H1 (cell line): ENCODE results near the gene MCUB. TPM values are rescaled to one million over a fixed set of nuclear protein-coding genes. Genes with fewer than 3 reads are reported as not detected.

Source experiments
- CTCF ChIA-PET: fragments of 300-600 bp; sonication (Branson Sonifier 250); formaldehyde crosslinking; loops from one replicate; lab custom pipeline; 2021; ENCODE audit not compliant: partially characterized antibody; lab: Charles Lee
- POLR2A ChIA-PET: fragments of 300-600 bp; sonication (Branson Sonifier 250); formaldehyde crosslinking; loops from one replicate; lab custom pipeline; 2021; ENCODE audit warnings: inconsistent platforms; ENCODE audit not compliant: partially characterized antibody; lab: Charles Lee
- DNase-seq, 2 experiments: peaks; one replicate each; pipeline versions ENCODE4 v3.0.0 to v3.0.0-alpha.2; 2010 to 2022; ENCODE audit warnings: low spot score in 2 of 2, low read depth in 1 of 2, mixed read lengths in 1 of 2
- FAIRE-seq: peaks from 2 replicates; lab custom pipeline; 2011; peaks lifted over from hg19 to GRCh38; lab: Jason Lieb, UNC
- H2AFZ ChIP-seq: 2 replicates; pipeline ENCODE4 v1.8.1; 2012; ENCODE audit warnings: low read length, inconsistent platforms
- H2AK5ac ChIP-seq: 2 replicates; pipeline ENCODE4 v1.6.1; 2013; ENCODE audit warnings: low read depth, low read length
- H2BK120ac ChIP-seq: replicated peaks from 2 replicates; pipeline ENCODE3; 2013; ENCODE audit warnings: low read depth, low read length, inconsistent platforms
- H2BK12ac ChIP-seq: 2 replicates; pipeline ENCODE4 v1.6.1; 2013; ENCODE audit warnings: low read depth, low read length
- H2BK15ac ChIP-seq: 2 replicates; pipeline ENCODE4 v1.6.1; 2013; ENCODE audit warnings: low read length
- H2BK20ac ChIP-seq: 2 replicates; pipeline ENCODE4 v1.6.1; 2013; ENCODE audit warnings: low read length
- H2BK5ac ChIP-seq: 2 replicates; pipeline ENCODE4 v1.6.1; 2013; ENCODE audit warnings: low read depth, low read length
- H3K14ac ChIP-seq: 2 replicates; pipeline ENCODE4 v1.6.1; 2013; ENCODE audit warnings: inconsistent platforms; ENCODE audit not compliant: insufficient read length
- H3K18ac ChIP-seq: 2 replicates; pipeline ENCODE4 v1.6.1; 2013; ENCODE audit warnings: low read length; ENCODE audit errors: extremely low read depth
- H3K23ac ChIP-seq: 2 replicates; pipeline ENCODE4 v1.6.1; 2013; ENCODE audit warnings: inconsistent platforms; ENCODE audit not compliant: insufficient read length
- H3K23me2 ChIP-seq: 2 replicates; pipeline ENCODE4 v1.6.1; 2013; ENCODE audit warnings: low read depth, low read length
- H3K27ac ChIP-seq: 2 replicates; pipeline ENCODE4 v1.6.1; 2011; ENCODE audit warnings: low read depth, low read length, inconsistent platforms
- H3K27me3 ChIP-seq, 4 experiments: replicated peaks in 1 of 4; 1 replicate in 1 of 4; 2 replicates in 3 of 4; pipeline versions ENCODE4 v1.6.1 to v1.8.1; 2011 to 2013; ENCODE audit warnings: low read length in 3 of 4, mild to moderate bottlenecking in 3 of 4, inconsistent platforms in 2 of 4, mixed read lengths in 2 of 4, moderate library complexity in 1 of 4; ENCODE audit not compliant: control insufficient read depth in 3 of 4, insufficient read depth in 3 of 4; ENCODE audit errors: extremely low read depth in 1 of 4
- H3K36me3 ChIP-seq, 4 experiments: 2 replicates each; pipeline versions ENCODE4 v1.6.1 to v1.8.1; 2011 to 2013; ENCODE audit warnings: mild to moderate bottlenecking in 4 of 4, low read length in 3 of 4, moderate library complexity in 2 of 4, control low read depth in 1 of 4, inconsistent platforms in 1 of 4; ENCODE audit not compliant: insufficient read depth in 4 of 4, control insufficient read depth in 2 of 4
- H3K4ac ChIP-seq: replicated peaks from 2 replicates; pipeline ENCODE3; 2013; ENCODE audit warnings: low read length, low read depth, mixed read lengths, inconsistent platforms; ENCODE audit not compliant: insufficient read length
- H3K4me1 ChIP-seq, 4 experiments: replicated peaks in 1 of 4; 1 replicate in 1 of 4; 2 replicates in 3 of 4; pipeline versions ENCODE4 v1.6.1 to v1.8.1; 2011 to 2013; ENCODE audit warnings: low read length in 3 of 4, inconsistent platforms in 2 of 4, mixed read lengths in 1 of 4; ENCODE audit not compliant: insufficient read depth in 4 of 4, control insufficient read depth in 3 of 4
- H3K4me2 ChIP-seq, 2 experiments: 2 replicates each; pipeline versions ENCODE4 v1.6.1 to v1.8.1; 2011 to 2013; ENCODE audit warnings: low read depth in 2 of 2, low read length in 2 of 2, control low read depth in 1 of 2, inconsistent platforms in 1 of 2, mild to moderate bottlenecking in 1 of 2; ENCODE audit not compliant: insufficient read depth in 1 of 2
- H3K4me3 ChIP-seq, 4 experiments: fragments of 200-600, 300-600 bp in 1 of 4; sonication (generic), shearing (Covaris generic), sonication (Bioruptor Twin) in 1 of 4; 2 replicates each; pipeline versions ENCODE4 v1.5.1 to v1.8.1; 2011 to 2016; ENCODE audit warnings: low read length in 4 of 4, low read depth in 3 of 4, control low read depth in 2 of 4, inconsistent platforms in 2 of 4, mild to moderate bottlenecking in 2 of 4, mixed read lengths in 1 of 4, moderate library complexity in 1 of 4; ENCODE audit not compliant: insufficient read depth in 2 of 4; ENCODE audit errors: extremely low read depth in 1 of 4
- H3K56ac ChIP-seq: replicated peaks from 2 replicates; pipeline ENCODE3; 2013; ENCODE audit warnings: low read depth, mild to moderate bottlenecking, mixed read lengths, low read length, inconsistent platforms; ENCODE audit not compliant: insufficient read length
- H3K79me1 ChIP-seq: 2 replicates; pipeline ENCODE4 v1.6.1; 2013; ENCODE audit warnings: low read depth, low read length, control low read depth
- H3K79me2 ChIP-seq, 2 experiments: 2 replicates each; pipeline versions ENCODE4 v1.6.1 to v1.8.1; 2012 to 2013; ENCODE audit warnings: low read length in 2 of 2, mild to moderate bottlenecking in 2 of 2, inconsistent platforms in 1 of 2; ENCODE audit not compliant: insufficient read depth in 2 of 2, control insufficient read depth in 1 of 2
- H3K9ac ChIP-seq, 4 experiments: replicated peaks in 1 of 4; 1 replicate in 1 of 4; 2 replicates in 3 of 4; pipeline versions ENCODE4 v1.6.1 to v1.8.1; 2011 to 2013; ENCODE audit warnings: low read depth in 3 of 4, low read length in 3 of 4, control low read depth in 2 of 4, mild to moderate bottlenecking in 2 of 4, moderate library complexity in 2 of 4, inconsistent platforms in 1 of 4; ENCODE audit errors: extremely low read depth in 1 of 4
- H3K9me3 ChIP-seq, 2 experiments: 2 replicates each; pipeline versions ENCODE4 v1.6.1 to v1.8.1; 2012 to 2013; ENCODE audit warnings: mild to moderate bottlenecking in 2 of 2, moderate library complexity in 2 of 2, control low read depth in 1 of 2, inconsistent platforms in 1 of 2, low read depth in 1 of 2, low read length in 1 of 2, mixed read lengths in 1 of 2; ENCODE audit not compliant: insufficient read depth in 2 of 2
- H4K20me1 ChIP-seq, 2 experiments: replicated peaks in 1 of 2; 2 replicates each; pipeline versions ENCODE3 to v1.8.1; 2011 to 2013; ENCODE audit warnings: inconsistent platforms in 2 of 2, low read length in 2 of 2, mild to moderate bottlenecking in 1 of 2; ENCODE audit not compliant: insufficient read depth in 2 of 2, control insufficient read depth in 1 of 2
- H4K5ac ChIP-seq: 2 replicates; pipeline ENCODE4 v1.6.1; 2013; ENCODE audit warnings: low read length, low read depth, mixed read lengths, inconsistent platforms; ENCODE audit not compliant: insufficient read length
- H4K8ac ChIP-seq: 2 replicates; pipeline ENCODE4 v1.8.0; 2013; ENCODE audit warnings: mild to moderate bottlenecking, moderate library complexity, low read length, inconsistent platforms; ENCODE audit not compliant: insufficient read depth; ENCODE audit errors: extremely low read depth
- H4K91ac ChIP-seq: replicated peaks from 2 replicates; pipeline ENCODE3; 2013; ENCODE audit warnings: low read length, mixed read lengths, inconsistent platforms; ENCODE audit not compliant: insufficient read length
- FOSL1 ChIP-seq: IDR thresholded peaks from 2 replicates; pipeline ENCODE4 v1.6.1; 2011; ENCODE audit warnings: mild to moderate bottlenecking, low read depth, low read length, moderate library complexity; ENCODE audit not compliant: insufficient read depth
- JUN ChIP-seq: IDR thresholded peaks from 2 replicates; pipeline ENCODE4 v1.6.1; 2011; ENCODE audit warnings: low read depth, mild to moderate bottlenecking, improper control_type of control experiment, low read length
- NRF1 ChIP-seq: IDR thresholded peaks from 2 replicates; pipeline ENCODE4 v1.6.1; 2011; ENCODE audit warnings: mild to moderate bottlenecking, low read depth, low read length, improper control_type of control experiment
- PHF8 ChIP-seq: fragments of 200-600 bp; sonication (generic); conservative IDR thresholded peaks from 2 replicates; pipeline ENCODE4 v1.7.1; 2012; ENCODE audit warnings: low read depth, mild to moderate bottlenecking, inconsistent platforms, low read length, moderate library complexity
- RAD21 ChIP-seq, 2 experiments: IDR thresholded peaks in 1 of 2; conservative IDR thresholded peaks in 1 of 2; 2 replicates each; pipeline ENCODE4 v1.6.1; 2011; ENCODE audit warnings: low read depth in 2 of 2, low read length in 2 of 2, improper control_type of control experiment in 1 of 2, inconsistent platforms in 1 of 2, mild to moderate bottlenecking in 1 of 2, moderate library complexity in 1 of 2
- SAP30 ChIP-seq: fragments of 300-600 bp; sonication (generic); IDR thresholded peaks from 2 replicates; pipeline ENCODE4 v1.7.1; 2012; ENCODE audit warnings: low read length, moderate library complexity, mild to moderate bottlenecking, inconsistent platforms; ENCODE audit not compliant: insufficient read depth, insufficient replicate concordance
- SIX5 ChIP-seq: IDR thresholded peaks from 2 replicates; pipeline ENCODE4 v1.6.1; 2011; ENCODE audit warnings: mild to moderate bottlenecking, low read depth, low read length
- SP1 ChIP-seq: IDR thresholded peaks from 2 replicates; pipeline ENCODE4 v1.6.1; 2011; ENCODE audit warnings: low read depth, low read length
- TAF1 ChIP-seq: IDR thresholded peaks from 2 replicates; pipeline ENCODE4 v1.6.1; 2011; ENCODE audit warnings: mild to moderate bottlenecking, low read depth, low read length
- TCF12 ChIP-seq: IDR thresholded peaks from 2 replicates; pipeline ENCODE4 v1.6.1; 2011; ENCODE audit warnings: low read depth, mild to moderate bottlenecking, low read length
- YY1 ChIP-seq: IDR thresholded peaks from 2 replicates; pipeline ENCODE4 v1.6.1; 2011; ENCODE audit warnings: low read depth, mild to moderate bottlenecking, low read length
- WGBS, 2 experiments: shearing (Covaris generic) in 1 of 2; methylation state at CpG; one replicate each; pipeline versions ENCODE4 v1.1.6 to v1.1.7; 2013 to 2015; ENCODE audit warnings: low lambda C conversion rate in 2 of 2, mixed read lengths in 2 of 2, inconsistent platforms in 1 of 2, low coverage in 1 of 2, missing lambda C conversion rate in 1 of 2; ENCODE audit not compliant: insufficient replicate concordance in 2 of 2, insufficient coverage in 1 of 2, insufficient read length in 1 of 2; ENCODE audit errors: extremely low coverage in 1 of 2, missing lambda C conversion rate in 1 of 2; 5-methylcytosine and 5-hydroxymethylcytosine counted together
- polyA plus RNA-seq, 7 experiments: library from polyadenylated mRNA; depleted of rRNA in 3 of 7; stranded (reverse) in 5 of 7; unstranded in 2 of 7; fragments of >200 nt in 5 of 7; fragments of 200-250 nt in 2 of 7; gene quantifications; 1 replicate in 5 of 7; 2 replicates in 1 of 7; 4 replicates in 1 of 7; pipeline versions ENCODE4 v1.2.1 to v1.2.3, GENCODE V29; 2011 to 2013; ENCODE audit warnings: missing spikeins in 2 of 7, mixed read lengths in 2 of 7
- total RNA-seq: library from RNA; stranded (reverse); fragmentation: NEBNext Ultra II Directional; extraction: Animal tissue kit (Norgen Biotek cat#: 25700); gene quantifications from 2 replicates; pipeline ENCODE4 v1.2.1, GENCODE V29; 2021
- TF ChIP-seq, protein P1 (sequence below): IDR thresholded peaks from 2 replicates; pipeline ENCODE4 v1.6.1; 2011; ENCODE audit warnings: low read depth, mild to moderate bottlenecking, low read length; ENCODE audit not compliant: insufficient read depth

The MCUB gene
- total and polyA plus RNA-seq, 2 of the 8 experiments (the other 6 are each of a cell fraction or from before 2014, with no cell fraction given): 15.2 to 19.4 TPM

DNA sequence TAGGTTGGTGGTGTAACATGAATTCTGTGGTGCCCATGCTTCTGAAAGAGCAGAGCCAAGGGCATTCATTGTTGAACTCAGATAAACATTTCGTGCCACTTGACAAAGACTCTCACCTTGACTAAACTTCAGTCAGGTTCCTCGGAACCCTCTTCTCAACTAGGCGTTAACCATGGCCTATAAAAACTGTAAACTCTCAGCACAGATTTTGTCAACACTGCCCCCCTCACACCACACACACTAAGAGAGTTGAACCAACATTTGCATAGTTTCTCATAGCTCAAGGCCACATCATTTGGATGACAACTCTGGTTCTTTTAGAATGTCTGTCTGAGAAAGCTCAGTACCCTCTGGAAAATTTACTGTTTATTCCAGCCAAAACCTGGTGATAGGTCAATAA, 115.1 kb downstream of the MCUB start:
- WGBS, 2 experiments: 92% methylated on average over 3 of the region's 3 CpGs; no CpG with 5 or more reads in 1 of the 2 experiments
- H4K20me1 ChIP-seq: no peaks in the 10 kb centered on the region
- peaks cover 3 to 20% of the 10 kb centered on the region in 2 experiments; a peak in 3 of 4 replicates for H3K9me3 ChIP-seq
- H3K18ac ChIP-seq: no peak overlapping the region
- H3K36me3 ChIP-seq: peaks cover 0 to 9% (median 0%) of the 10 kb centered on the region in 4 experiments; a peak in 1 of 8 replicates
- H2BK5ac ChIP-seq: no peak overlapping the region
- H4K8ac ChIP-seq: no peak overlapping the region
- H3K79me1 ChIP-seq: no peaks in the 10 kb centered on the region
- FAIRE-seq (no peak), DNase-seq (no peak)
- no peak overlapping the region for H3K4me2 ChIP-seq
- H4K91ac ChIP-seq: no peak overlapping the region
- H2BK12ac ChIP-seq: no peak overlapping the region
- no peak overlapping the region for H3K4ac ChIP-seq
- H3K9ac ChIP-seq: no peak overlapping the region
- no peak overlapping the region for H3K56ac ChIP-seq
- no peak overlapping the region for H3K4me3 ChIP-seq
- H3K14ac ChIP-seq: no peak overlapping the region
- H3K79me2 ChIP-seq: no peaks in the 10 kb centered on the region
- H4K5ac ChIP-seq: no peak overlapping the region
- no peak overlapping the region for H2BK15ac ChIP-seq
- no peak overlapping the region for H2BK120ac ChIP-seq
- CTCF ChIA-PET: interaction anchor here (0.6 kb wide), 1 partner anchor 33 kb away, joined by 3 read pairs; no protein-coding TSS in a partner anchor
- H3K23ac ChIP-seq: no peak overlapping the region
- H3K27me3 ChIP-seq: no peaks in the 10 kb centered on the region
- no peak overlapping the region for H2BK20ac ChIP-seq
- no peaks in the 10 kb centered on the region for H3K4me1 ChIP-seq
- POLR2A ChIA-PET: no interaction called here
- no peak overlapping the region for H3K27ac ChIP-seq
- no peak overlapping the region for H2AK5ac ChIP-seq
- no peak overlapping the region for H2AFZ ChIP-seq
- no peaks in the 10 kb centered on the region; the same call in 1 of the 2 replicates for H3K23me2 ChIP-seq
- no peak for TF ChIP-seq JUN
- no peak for TF ChIP-seq PHF8
- no peak for TF ChIP-seq NRF1
- TF ChIP-seq TCF12: no peak
- no peak for TF ChIP-seq TAF1
- no peak for TF ChIP-seq RAD21 (IDR thresholded peaks at IDR 0.05 in 1 of 2, conservative IDR thresholded peaks at IDR 0.05 in 1 of 2; ENCODE audit: low read depth in 2 of 2, low read length in 2 of 2)
- TF ChIP-seq SAP30: no peak
- no peak for TF ChIP-seq SIX5
- TF ChIP-seq FOSL1: no peak
- TF ChIP-seq SP1: no peak
- TF ChIP-seq YY1: no peak
- TF ChIP-seq, protein P1, sequence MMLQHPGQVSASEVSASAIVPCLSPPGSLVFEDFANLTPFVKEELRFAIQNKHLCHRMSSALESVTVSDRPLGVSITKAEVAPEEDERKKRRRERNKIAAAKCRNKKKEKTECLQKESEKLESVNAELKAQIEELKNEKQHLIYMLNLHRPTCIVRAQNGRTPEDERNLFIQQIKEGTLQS: no peak
